DOHH2 (cell line): ENCODE results near the gene TFR2.

ENCODE experiments used
- H3F3A ChIP-seq: fragments of 200-600 bp; sonication (generic), shearing (Covaris generic); 2 replicates; pipeline ENCODE4 v1.6.0; 2016; ENCODE audit warnings: antibody characterized with exemption, mild to moderate bottlenecking; ENCODE audit not compliant: control insufficient read depth, insufficient read depth
- H3K27ac ChIP-seq: fragments of 200-600 bp; sonication (generic); 2 replicates; pipeline ENCODE4 v1.5.1; 2014; ENCODE audit warnings: low read depth, mild to moderate bottlenecking, low read length, moderate library complexity
- H3K27me3 ChIP-seq: fragments of 200-600 bp; sonication (generic); 2 replicates; pipeline ENCODE4 v1.6.1; 2014; ENCODE audit warnings: mild to moderate bottlenecking, low read length, mixed read lengths; ENCODE audit not compliant: control insufficient read depth
- H3K36me3 ChIP-seq: fragments of 200-600 bp; sonication (generic); 2 replicates; pipeline ENCODE4 v1.6.1; 2014; ENCODE audit warnings: mild to moderate bottlenecking, low read length, moderate library complexity, mixed read lengths; ENCODE audit not compliant: control insufficient read depth
- H3K4me1 ChIP-seq: fragments of 200-600 bp; sonication (generic); 2 replicates; pipeline ENCODE4 v1.6.1; 2014; ENCODE audit warnings: mild to moderate bottlenecking, low read length, mixed read lengths; ENCODE audit not compliant: control insufficient read depth
- H3K4me2 ChIP-seq: fragments of 200-600 bp; sonication (generic); 2 replicates; pipeline ENCODE4 v1.6.0; 2014; ENCODE audit warnings: mild to moderate bottlenecking, low read length, moderate library complexity
- H3K4me3 ChIP-seq: fragments of 200-600 bp; sonication (generic); 2 replicates; pipeline ENCODE4 v1.5.1; 2014; ENCODE audit warnings: mild to moderate bottlenecking, low read length, mixed read lengths
- H3K79me2 ChIP-seq: fragments of 200-600 bp; sonication (generic); 2 replicates; pipeline ENCODE4 v1.6.1; 2014; ENCODE audit warnings: mild to moderate bottlenecking, low read length, mixed read lengths; ENCODE audit not compliant: control insufficient read depth
- H3K9me2 ChIP-seq: fragments of 200-600 bp; sonication (generic); replicated peaks from 2 replicates; pipeline ENCODE4 v1.6.1; 2014; ENCODE audit warnings: mild to moderate bottlenecking, low read length, mixed read lengths; ENCODE audit not compliant: control insufficient read depth
- H3K9me3 ChIP-seq: fragments of 200-600 bp; sonication (generic); 2 replicates; pipeline ENCODE4 v1.6.1; 2014; ENCODE audit warnings: antibody characterized with exemption, low read length, mixed read lengths; ENCODE audit not compliant: control insufficient read depth, insufficient read depth
- H4K20me1 ChIP-seq: fragments of 200-600 bp; sonication (generic); 2 replicates; pipeline ENCODE4 v1.6.0; 2014; ENCODE audit warnings: low read depth, mild to moderate bottlenecking, antibody characterized with exemption, low read length, moderate library complexity; ENCODE audit not compliant: control insufficient read depth, insufficient read depth
- EZH2phosphoT487 ChIP-seq: fragments of 200-600 bp; sonication (generic); IDR thresholded peaks from 2 replicates; pipeline ENCODE4 v1.6.1; 2017; ENCODE audit warnings: borderline replicate concordance, mild to moderate bottlenecking, antibody characterized with exemption, low read length, moderate library complexity, mixed read lengths
- TF ChIP-seq, protein P1 (sequence below): fragments of 200-600 bp; sonication (generic); IDR thresholded peaks from one replicate; pipeline ENCODE4 v1.5.1; 2014; ENCODE audit warnings: antibody characterized with exemption, mild to moderate bottlenecking, low read depth, low read length; ENCODE audit not compliant: poor library complexity, severe bottlenecking

The TFR2 gene

GRCh38 chr7:100577507-100577906 lies 63.8 kb downstream of the TFR2 start:
- H3F3A ChIP-seq: no peaks in the 10 kb centered on the region
- no peaks in the 10 kb centered on the region for H3K9me3 ChIP-seq
- no peaks in the 10 kb centered on the region for H3K9me2 ChIP-seq
- peaks cover 78% of the 10 kb centered on the region for H3K36me3 ChIP-seq
- peaks cover 7% of the 10 kb centered on the region for H3K79me2 ChIP-seq
- no peak for TF ChIP-seq EZH2phosphoT487
- TF ChIP-seq, protein P1, sequence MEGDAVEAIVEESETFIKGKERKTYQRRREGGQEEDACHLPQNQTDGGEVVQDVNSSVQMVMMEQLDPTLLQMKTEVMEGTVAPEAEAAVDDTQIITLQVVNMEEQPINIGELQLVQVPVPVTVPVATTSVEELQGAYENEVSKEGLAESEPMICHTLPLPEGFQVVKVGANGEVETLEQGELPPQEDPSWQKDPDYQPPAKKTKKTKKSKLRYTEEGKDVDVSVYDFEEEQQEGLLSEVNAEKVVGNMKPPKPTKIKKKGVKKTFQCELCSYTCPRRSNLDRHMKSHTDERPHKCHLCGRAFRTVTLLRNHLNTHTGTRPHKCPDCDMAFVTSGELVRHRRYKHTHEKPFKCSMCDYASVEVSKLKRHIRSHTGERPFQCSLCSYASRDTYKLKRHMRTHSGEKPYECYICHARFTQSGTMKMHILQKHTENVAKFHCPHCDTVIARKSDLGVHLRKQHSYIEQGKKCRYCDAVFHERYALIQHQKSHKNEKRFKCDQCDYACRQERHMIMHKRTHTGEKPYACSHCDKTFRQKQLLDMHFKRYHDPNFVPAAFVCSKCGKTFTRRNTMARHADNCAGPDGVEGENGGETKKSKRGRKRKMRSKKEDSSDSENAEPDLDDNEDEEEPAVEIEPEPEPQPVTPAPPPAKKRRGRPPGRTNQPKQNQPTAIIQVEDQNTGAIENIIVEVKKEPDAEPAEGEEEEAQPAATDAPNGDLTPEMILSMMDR: no peak
- H3K27me3 ChIP-seq: no peaks in the 10 kb centered on the region
- no peak overlapping the region for H3K4me2 ChIP-seq
- peaks cover 1% of the 10 kb centered on the region; the same call in 1 of the 2 replicates for H4K20me1 ChIP-seq
- H3K4me3 ChIP-seq: no peak overlapping the region
- H3K27ac ChIP-seq: no peak overlapping the region
- H3K4me1 ChIP-seq: peaks cover 1% of the 10 kb centered on the region

DNA sequence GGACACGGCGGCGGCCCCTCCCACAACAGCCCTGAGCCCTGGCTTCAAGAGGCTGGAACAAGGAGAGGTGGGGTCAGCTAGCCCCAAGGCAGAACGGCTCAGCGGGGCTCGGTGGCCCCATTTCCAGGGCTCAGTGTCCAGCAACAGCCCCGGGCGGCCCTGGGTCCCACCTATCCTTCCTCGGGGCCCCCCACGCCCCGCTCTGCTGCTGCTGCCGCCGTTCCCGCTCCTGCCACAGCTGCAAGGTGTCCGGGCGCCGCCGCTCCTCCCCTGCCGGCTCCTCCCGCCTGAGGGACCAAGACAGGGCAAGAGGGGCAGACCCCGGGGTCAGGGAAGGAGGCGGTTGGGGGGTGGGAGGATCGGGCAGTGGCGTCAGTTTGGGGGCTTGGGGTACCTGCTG lies 64.2 kb downstream of the TFR2 start:
- Histone ChIP-seq H3K9me2 (no peaks in the 10 kb centered on the region), H4K20me1 (no peaks in the 10 kb centered on the region; the same call in 1 of the 2 replicates), H3K27me3 (no peaks in the 10 kb centered on the region), H3K9me3 (no peaks in the 10 kb centered on the region), H3K79me2 (peaks cover 3% of the 10 kb centered on the region), H3K4me2 (no peak overlapping the region), H3K36me3 (peaks cover 74% of the 10 kb centered on the region), H3K4me3 (no peak overlapping the region), H3F3A (no peaks in the 10 kb centered on the region), H3K4me1 (no peaks in the 10 kb centered on the region), H3K27ac (no peak overlapping the region)
- TF ChIP-seq, protein P1: no peak
- TF ChIP-seq EZH2phosphoT487: no peak

GRCh38 chr7:100576384-100576993 lies 64.9 kb downstream of the TFR2 start:
- no peaks in the 10 kb centered on the region for H4K20me1 ChIP-seq
- H3K27me3 ChIP-seq: no peaks in the 10 kb centered on the region
- H3K9me3 ChIP-seq: no peaks in the 10 kb centered on the region
- no peaks in the 10 kb centered on the region for H3K9me2 ChIP-seq
- H3K4me1 ChIP-seq: 0 out of 2 replicates have a peak, but pooled peaks cover 4% of the 10 kb centered on the region
- peaks cover 68% of the 10 kb centered on the region for H3K36me3 ChIP-seq
- no peak for TF ChIP-seq EZH2phosphoT487
- TF ChIP-seq, protein P1: no peak
- no peak overlapping the region for H3K4me3 ChIP-seq
- H3K4me2 ChIP-seq: no peak overlapping the region
- H3K27ac ChIP-seq: no peak overlapping the region
- no peaks in the 10 kb centered on the region for H3K79me2 ChIP-seq
- no peaks in the 10 kb centered on the region for H3F3A ChIP-seq
